ENCODE data around the gene OR2Y1.
"Not testable (repeated sequence)": the region's sequence is repeated elsewhere in the genome, so short reads cannot be mapped to it uniquely, and the experiment has no call there.

The OR2Y1 gene

DNA sequence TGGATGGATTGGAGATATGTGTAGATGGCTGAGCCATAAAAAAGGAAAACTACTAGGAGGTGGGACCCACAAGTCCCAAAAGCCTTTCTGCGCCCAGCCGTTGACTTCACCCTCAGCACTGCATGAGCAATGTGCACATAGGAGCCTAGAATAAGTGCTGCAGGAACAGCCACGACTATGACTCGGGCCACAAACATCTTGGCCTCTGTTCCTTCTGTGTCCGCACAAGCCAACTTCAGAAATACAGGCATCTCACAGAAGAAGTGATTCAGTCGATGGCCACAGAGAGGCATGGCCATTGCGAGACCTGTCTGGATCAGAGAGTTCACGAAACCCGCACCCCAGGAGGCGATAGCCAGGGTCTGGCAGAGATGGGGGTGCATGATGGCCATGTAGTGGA, 587 bp downstream of the OR2Y1 start:
- no peak overlapping the region for H3K27ac ChIP-seq (ENCODE audit: low read depth, low read length)
- no peaks in the 10 kb centered on the region for H3K9me3 ChIP-seq (ENCODE audit: control insufficient read depth, insufficient read depth, low read depth, low read length)
- H3K27me3 ChIP-seq (ENCODE audit: control insufficient read depth, insufficient read depth, low read length), result peaks cover 10% of the 10 kb centered on the region; the same call in 1 of the 2 replicates
- H3K4me1 ChIP-seq (ENCODE audit: control insufficient read depth, insufficient read depth, low read length), result no peaks in the 10 kb centered on the region
- no peak overlapping the region for H3K4me3 ChIP-seq (ENCODE audit: low read depth, low read length)
- no peaks in the 10 kb centered on the region for H3K36me3 ChIP-seq (ENCODE audit: control insufficient read depth, insufficient read depth, low read length)
- no peak overlapping the region for H3K9ac ChIP-seq (ENCODE audit: low read length)

DNA sequence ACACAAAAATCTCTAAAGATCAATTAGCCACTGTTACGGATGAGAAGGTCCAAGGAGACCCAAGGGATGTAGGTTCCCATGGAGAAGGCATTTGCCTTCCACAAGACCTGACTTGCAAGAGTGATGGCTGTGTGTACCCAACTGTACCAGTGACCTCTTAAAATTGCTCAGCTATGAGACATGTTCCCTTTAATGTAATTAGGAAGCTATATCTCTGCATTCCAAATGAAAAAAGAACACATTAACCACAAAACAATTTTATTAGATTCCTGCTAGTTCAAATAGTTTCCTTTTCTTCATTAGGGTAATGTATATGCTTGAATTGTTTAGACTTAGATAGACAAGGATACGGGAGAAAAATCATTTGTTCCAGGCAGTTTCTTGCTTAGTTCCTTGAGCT, 3.3 kb downstream of the OR2Y1 start:
- no peaks in the 10 kb centered on the region for H3K36me3 ChIP-seq (ENCODE audit: control insufficient read depth, insufficient read depth, low read length)
- no peak overlapping the region for H3K4me3 ChIP-seq (ENCODE audit: low read depth, low read length)
- H3K4me1 ChIP-seq (ENCODE audit: control insufficient read depth, insufficient read depth, low read length), result no peaks in the 10 kb centered on the region
- no peak overlapping the region for H3K27ac ChIP-seq (ENCODE audit: low read depth, low read length)
- H3K9ac ChIP-seq (ENCODE audit: low read length), result no peak overlapping the region
- peaks cover 13% of the 10 kb centered on the region; the same call in 1 of the 2 replicates for H3K27me3 ChIP-seq (ENCODE audit: control insufficient read depth, insufficient read depth, low read length)
- H3K9me3 ChIP-seq (ENCODE audit: control insufficient read depth, insufficient read depth, low read depth, low read length), result no peaks in the 10 kb centered on the region

DNA sequence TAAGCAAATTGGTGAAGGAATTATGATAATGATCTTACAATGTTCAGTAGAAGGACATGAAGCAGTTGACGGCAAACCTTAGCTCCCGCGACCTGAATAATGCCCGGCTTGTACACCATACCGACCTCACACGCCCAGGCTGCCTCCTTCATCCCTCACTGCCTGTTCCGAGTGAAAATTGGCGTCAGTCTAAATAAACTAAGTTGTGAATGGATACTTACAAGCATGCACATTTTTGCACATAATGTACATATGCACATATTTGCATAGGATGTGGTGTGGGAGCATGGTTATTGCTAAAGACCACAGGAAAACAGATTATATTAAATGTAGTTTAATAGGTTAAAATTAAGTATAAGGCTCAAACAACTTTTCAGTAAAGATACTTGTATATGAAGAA, 14.9 kb downstream of the OR2Y1 start:
- H3K27ac ChIP-seq (ENCODE audit: low read depth, low read length), result no peak overlapping the region
- no peaks in the 10 kb centered on the region for H3K9me3 ChIP-seq (ENCODE audit: control insufficient read depth, insufficient read depth, low read depth, low read length)
- H3K4me1 ChIP-seq (ENCODE audit: control insufficient read depth, insufficient read depth, low read length), result no peaks in the 10 kb centered on the region
- H3K36me3 ChIP-seq (ENCODE audit: control insufficient read depth, insufficient read depth, low read length), result no peaks in the 10 kb centered on the region
- no peak overlapping the region for H3K4me3 ChIP-seq (ENCODE audit: low read depth, low read length)
- no peaks in the 10 kb centered on the region for H3K27me3 ChIP-seq (ENCODE audit: control insufficient read depth, insufficient read depth, low read length)
- H3K9ac ChIP-seq (ENCODE audit: low read length), result no peak overlapping the region

DNA sequence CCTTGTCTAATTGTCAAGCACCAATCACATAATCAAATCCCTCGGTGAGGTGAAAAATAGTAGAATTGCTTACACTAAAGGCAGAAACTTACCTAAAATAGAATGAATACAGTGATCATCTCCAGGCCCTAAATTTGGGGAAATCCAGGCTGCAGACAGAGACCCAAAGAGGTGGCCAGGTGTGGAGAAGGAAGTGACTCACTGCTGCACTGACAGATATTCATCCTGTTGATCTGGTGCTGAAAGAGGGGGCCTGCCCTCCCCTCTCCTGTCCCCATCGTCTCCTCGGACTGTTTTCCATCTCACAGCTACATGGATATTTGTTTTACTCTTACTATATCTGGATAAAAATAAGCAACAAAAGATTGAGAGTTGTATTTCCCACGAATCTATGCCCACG, 15.9 kb downstream of the OR2Y1 start:
- Histone ChIP-seq H3K9me3 (ENCODE audit: control insufficient read depth, insufficient read depth, low read depth, low read length) (no peaks in the 10 kb centered on the region), H3K36me3 (ENCODE audit: control insufficient read depth, insufficient read depth, low read length) (no peaks in the 10 kb centered on the region), H3K4me1 (ENCODE audit: control insufficient read depth, insufficient read depth, low read length) (no peaks in the 10 kb centered on the region), H3K4me3 (ENCODE audit: low read depth, low read length) (no peak overlapping the region), H3K27ac (ENCODE audit: low read depth, low read length) (no peak overlapping the region), H3K27me3 (ENCODE audit: control insufficient read depth, insufficient read depth, low read length) (no peaks in the 10 kb centered on the region), H3K9ac (ENCODE audit: low read length) (no peak overlapping the region)

- Histone ChIP-seq H3K36me3 (ENCODE audit: control insufficient read depth, insufficient read depth, low read length) (no peaks in the 10 kb centered on the region), H3K9me3 (ENCODE audit: control insufficient read depth, insufficient read depth, low read depth, low read length) (no peaks in the 10 kb centered on the region), H3K4me1 (ENCODE audit: control insufficient read depth, insufficient read depth, low read length) (no peaks in the 10 kb centered on the region), H3K27ac (ENCODE audit: low read depth, low read length) (no peak overlapping the region), H3K9ac (ENCODE audit: low read length) (no peak overlapping the region), H3K4me3 (ENCODE audit: low read depth, low read length) (no peak overlapping the region), H3K27me3 (ENCODE audit: control insufficient read depth, insufficient read depth, low read length) (no peaks in the 10 kb centered on the region; the same call in 1 of the 2 replicates)
These were observed 19.4 kb downstream of the OR2Y1 start for GRCh38 chr5:180720486-180720885.

DNA sequence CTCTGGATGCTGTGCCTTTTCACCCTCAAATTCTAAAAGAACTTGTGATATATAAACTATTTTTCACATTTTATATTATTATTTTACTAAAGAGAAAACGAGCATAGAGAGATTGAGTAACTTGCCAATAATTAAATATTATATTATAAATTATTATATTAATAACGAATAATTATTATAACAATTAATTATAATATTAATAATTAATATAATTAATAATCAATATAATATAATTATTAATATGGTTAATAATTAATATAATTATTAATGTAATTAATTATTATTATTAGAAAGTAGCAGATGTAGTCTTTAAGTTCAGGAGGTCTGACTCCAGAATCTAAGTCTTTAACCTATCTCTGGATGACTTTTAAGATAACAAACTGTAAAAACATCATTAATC, 20.1 kb downstream of the OR2Y1 start:
- H3K27ac ChIP-seq (ENCODE audit: low read depth, low read length), result no peak overlapping the region
- H3K4me1 ChIP-seq (ENCODE audit: control insufficient read depth, insufficient read depth, low read length), result no peaks in the 10 kb centered on the region
- H3K36me3 ChIP-seq (ENCODE audit: control insufficient read depth, insufficient read depth, low read length), result no peaks in the 10 kb centered on the region
- H3K4me3 ChIP-seq (ENCODE audit: low read depth, low read length), result no peak overlapping the region
- H3K9ac ChIP-seq (ENCODE audit: low read length), result no peak overlapping the region
- no peaks in the 10 kb centered on the region; the same call in 1 of the 2 replicates for H3K27me3 ChIP-seq (ENCODE audit: control insufficient read depth, insufficient read depth, low read length)
- H3K9me3 ChIP-seq (ENCODE audit: control insufficient read depth, insufficient read depth, low read depth, low read length), result no peaks in the 10 kb centered on the region

- Histone ChIP-seq H3K9ac (ENCODE audit: low read length) (no peak overlapping the region), H3K4me3 (ENCODE audit: low read depth, low read length) (no peak overlapping the region), H3K27me3 (ENCODE audit: control insufficient read depth, insufficient read depth, low read length) (no peaks in the 10 kb centered on the region; the same call in 1 of the 2 replicates), H3K27ac (ENCODE audit: low read depth, low read length) (no peak overlapping the region), H3K4me1 (ENCODE audit: control insufficient read depth, insufficient read depth, low read length) (no peaks in the 10 kb centered on the region), H3K36me3 (ENCODE audit: control insufficient read depth, insufficient read depth, low read length) (no peaks in the 10 kb centered on the region), H3K9me3 (ENCODE audit: control insufficient read depth, insufficient read depth, low read depth, low read length) (no peaks in the 10 kb centered on the region)
These were observed 20.9 kb downstream of the OR2Y1 start for GRCh38 chr5:180718810-180719453.

DNA sequence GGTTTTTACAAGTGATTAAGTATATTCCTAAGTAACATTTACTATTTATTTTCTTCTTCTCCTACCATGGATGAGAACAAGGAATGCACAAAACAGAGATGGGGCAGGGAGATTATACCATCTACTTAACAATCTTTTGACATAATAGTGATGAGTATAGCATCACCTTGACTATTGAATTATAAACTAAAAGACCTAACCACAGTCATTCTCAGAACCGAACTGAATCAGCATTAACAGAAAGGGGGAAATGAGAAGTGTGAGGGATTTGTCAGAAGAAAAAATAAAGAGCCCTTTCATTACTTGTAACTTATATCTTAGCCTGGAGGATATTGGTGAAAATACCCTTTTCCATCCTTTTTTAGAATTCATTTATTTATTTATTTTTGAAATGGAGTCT, 21.9 kb downstream of the OR2Y1 start:
- Histone ChIP-seq H3K36me3 (ENCODE audit: control insufficient read depth, insufficient read depth, low read length) (no peaks in the 10 kb centered on the region), H3K27me3 (ENCODE audit: control insufficient read depth, insufficient read depth, low read length) (no peaks in the 10 kb centered on the region; the same call in 1 of the 2 replicates), H3K4me1 (ENCODE audit: control insufficient read depth, insufficient read depth, low read length) (no peaks in the 10 kb centered on the region), H3K4me3 (ENCODE audit: low read depth, low read length) (no peak overlapping the region), H3K9ac (ENCODE audit: low read length) (no peak overlapping the region), H3K9me3 (ENCODE audit: control insufficient read depth, insufficient read depth, low read depth, low read length) (no peaks in the 10 kb centered on the region), H3K27ac (ENCODE audit: low read depth, low read length) (no peak overlapping the region)

GRCh38 chr5:180704362-180704761, 35.5 kb downstream of the OR2Y1 start:
- H3K27me3 ChIP-seq (ENCODE audit: control insufficient read depth, insufficient read depth, low read length), result no peaks in the 10 kb centered on the region
- peaks cover 12% of the 10 kb centered on the region; the same call in 1 of the 2 replicates for H3K9me3 ChIP-seq (ENCODE audit: control insufficient read depth, insufficient read depth, low read depth, low read length)
- no peaks in the 10 kb centered on the region for H3K4me1 ChIP-seq (ENCODE audit: control insufficient read depth, insufficient read depth, low read length)
- no peak overlapping the region for H3K27ac ChIP-seq (ENCODE audit: low read depth, low read length)
- H3K9ac ChIP-seq (ENCODE audit: low read length), result no peak overlapping the region
- no peak overlapping the region for H3K4me3 ChIP-seq (ENCODE audit: low read depth, low read length)
- no peaks in the 10 kb centered on the region for H3K36me3 ChIP-seq (ENCODE audit: control insufficient read depth, insufficient read depth, low read length)

GRCh38 chr5:180703912-180704311, 35.9 kb downstream of the OR2Y1 start:
- Histone ChIP-seq H3K27me3 (ENCODE audit: control insufficient read depth, insufficient read depth, low read length) (no peaks in the 10 kb centered on the region), H3K4me1 (ENCODE audit: control insufficient read depth, insufficient read depth, low read length) (no peaks in the 10 kb centered on the region), H3K36me3 (ENCODE audit: control insufficient read depth, insufficient read depth, low read length) (no peaks in the 10 kb centered on the region), H3K4me3 (ENCODE audit: low read depth, low read length) (no peak overlapping the region), H3K27ac (ENCODE audit: low read depth, low read length) (no peak overlapping the region), H3K9me3 (ENCODE audit: control insufficient read depth, insufficient read depth, low read depth, low read length) (peaks cover 14% of the 10 kb centered on the region; the same call in 1 of the 2 replicates), H3K9ac (ENCODE audit: low read length) (no peak overlapping the region)

DNA sequence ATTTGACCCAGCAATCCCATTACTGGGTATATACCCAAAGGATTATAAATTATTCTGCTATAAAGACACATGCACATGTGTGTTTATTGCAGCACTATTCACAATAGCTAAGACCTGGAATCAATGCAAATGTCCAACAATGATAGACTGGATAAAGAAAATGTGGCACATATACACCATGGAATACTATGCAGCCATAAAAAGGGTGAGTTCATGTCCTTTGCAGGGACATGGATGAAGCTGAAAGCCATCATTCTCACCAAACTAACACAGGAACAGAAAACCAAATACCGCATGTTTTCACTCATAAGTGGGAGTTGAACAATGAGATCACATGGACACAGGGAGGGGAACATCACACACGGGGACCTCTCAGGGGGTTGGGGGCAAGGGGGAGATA, 36.5 kb downstream of the OR2Y1 start:
- not testable (repeated sequence) for H3K4me3 ChIP-seq (ENCODE audit: low read depth, low read length); H3K27ac ChIP-seq (ENCODE audit: low read depth, low read length); H3K27me3 ChIP-seq (ENCODE audit: control insufficient read depth, insufficient read depth, low read length); H3K36me3 ChIP-seq (ENCODE audit: control insufficient read depth, insufficient read depth, low read length); H3K4me1 ChIP-seq (ENCODE audit: control insufficient read depth, insufficient read depth, low read length); H3K9ac ChIP-seq (ENCODE audit: low read length)
- H3K9me3 ChIP-seq (ENCODE audit: control insufficient read depth, insufficient read depth, low read depth, low read length), result peaks cover 14% of the 10 kb centered on the region; the same call in 1 of the 2 replicates
